ENCODE results near the gene PCNT.
A peak's percentile ranks its signal among the peaks of the same experiment; 100 is the strongest.

PCNT gene

GRCh38 chr21:46363698-46364097 is 39.7 kb downstream of the PCNT start:
- no peak overlapping the region for H4K91ac ChIP-seq (ENCODE audit: low read depth, low read length, poor library complexity)
- H2BK120ac ChIP-seq (ENCODE audit: low read depth, low read length), result no peak overlapping the region
- H3K36me3 ChIP-seq (replicated peaks in 1 of 2; ENCODE audit: control insufficient read depth in 2 of 2, insufficient read depth in 2 of 2, low read length in 2 of 2), result peaks cover 36 to 84% of the 10 kb centered on the region in 2 donors
- no peak overlapping the region for H3K4me2 ChIP-seq (ENCODE audit: insufficient read depth, low read length, poor library complexity, severe bottlenecking)
- no peak overlapping the region for H2AK5ac ChIP-seq (ENCODE audit: low read depth, low read length)
- no peak for DNase-seq (ENCODE audit: low spot score)
- H3K23ac ChIP-seq (ENCODE audit: low read depth, low read length, poor library complexity), result no peak overlapping the region
- no peak overlapping the region for H2BK5ac ChIP-seq (ENCODE audit: low read length)
- H2BK15ac ChIP-seq (ENCODE audit: low read length), result no peak overlapping the region
- H3K4me3 ChIP-seq (ENCODE audit: low read length in 2 of 2), result peak overlapping the region in 1 of 2 donors; percentile 49
- no peak overlapping the region for H2AFZ ChIP-seq (ENCODE audit: low read length)
- WGBS, 2 donors (ENCODE audit: extremely low coverage in 2 of 2, insufficient read length in 2 of 2, insufficient replicate concordance in 1 of 2), result no CpG with 5 or more reads among the region's 16 CpGs
- no peaks in the 10 kb centered on the region for H3K4me1 ChIP-seq (ENCODE audit: control insufficient read depth in 2 of 2, insufficient read depth in 1 of 2, low read depth in 1 of 2, low read length in 2 of 2)
- no peak overlapping the region for H3K18ac ChIP-seq (ENCODE audit: low read length)
- no peak overlapping the region for H4K8ac ChIP-seq (ENCODE audit: low read depth, low read length)
- H3K79me1 ChIP-seq (ENCODE audit: low read depth, low read length), result peaks cover 4% of the 10 kb centered on the region
- H3K4ac ChIP-seq (ENCODE audit: low read length), result no peak overlapping the region
- H3K27me3 ChIP-seq (ENCODE audit: control insufficient read depth in 3 of 3, insufficient read depth in 3 of 3, low read depth in 1 of 3, low read length in 3 of 3), result no peaks in the 10 kb centered on the region
- H3K27ac ChIP-seq (replicated peaks; ENCODE audit: low read length), result no peak overlapping the region
- no peak overlapping the region for H3K14ac ChIP-seq (ENCODE audit: low read length)
- peaks cover 2 to 5% of the 10 kb centered on the region in 2 donors for H3K9me3 ChIP-seq (replicated peaks in 1 of 2; ENCODE audit: control insufficient read depth in 2 of 2, insufficient read depth in 1 of 2, low read depth in 1 of 2, low read length in 2 of 2)
- no peak overlapping the region for H2BK12ac ChIP-seq (ENCODE audit: low read length)
- H3K9ac ChIP-seq (ENCODE audit: low read depth, low read length, poor library complexity), result no peak overlapping the region

DNA sequence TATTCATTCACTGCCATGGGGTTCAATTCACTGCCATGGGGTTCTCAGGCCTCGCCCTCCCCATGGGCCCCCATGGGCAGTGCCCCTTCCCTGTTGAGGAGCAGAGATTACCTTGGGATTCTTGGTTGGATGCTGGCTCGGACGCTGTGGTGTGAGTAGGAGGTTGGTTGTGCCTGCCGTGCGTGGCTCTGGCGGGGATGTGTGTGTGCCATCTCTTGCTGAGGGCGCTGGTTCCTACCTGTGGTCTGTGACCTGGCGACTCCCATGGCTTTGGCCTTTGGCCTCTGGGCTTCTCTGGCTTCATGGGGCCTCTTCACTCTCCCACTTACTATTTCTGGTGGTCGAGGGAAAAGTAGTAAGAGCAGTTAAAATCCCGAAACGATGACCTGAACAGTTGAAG is 42.1 kb downstream of the PCNT start:
- Histone ChIP-seq H3K36me3 (replicated peaks in 1 of 2; ENCODE audit: control insufficient read depth in 2 of 2, insufficient read depth in 2 of 2, low read length in 2 of 2) (peaks cover 36 to 85% of the 10 kb centered on the region in 2 donors), H2AFZ (ENCODE audit: low read length) (no peak overlapping the region), H3K14ac (ENCODE audit: low read length) (no peak overlapping the region), H3K23ac (ENCODE audit: low read depth, low read length, poor library complexity) (no peak overlapping the region), H4K8ac (ENCODE audit: low read depth, low read length) (no peak overlapping the region), H3K9me3 (replicated peaks in 1 of 2; ENCODE audit: control insufficient read depth in 2 of 2, insufficient read depth in 1 of 2, low read depth in 1 of 2, low read length in 2 of 2) (peaks cover 2 to 5% of the 10 kb centered on the region in 2 donors), H3K27ac (replicated peaks; ENCODE audit: low read length) (no peak overlapping the region), H3K4ac (ENCODE audit: low read length) (no peak overlapping the region), H3K9ac (ENCODE audit: low read depth, low read length, poor library complexity) (no peak overlapping the region), H4K91ac (ENCODE audit: low read depth, low read length, poor library complexity) (no peak overlapping the region), H2BK12ac (ENCODE audit: low read length) (no peak overlapping the region), H3K4me1 (ENCODE audit: control insufficient read depth in 2 of 2, insufficient read depth in 1 of 2, low read depth in 1 of 2, low read length in 2 of 2) (no peaks in the 10 kb centered on the region), H3K79me1 (ENCODE audit: low read depth, low read length) (peaks cover 5% of the 10 kb centered on the region), H3K27me3 (ENCODE audit: control insufficient read depth in 3 of 3, insufficient read depth in 3 of 3, low read depth in 1 of 3, low read length in 3 of 3) (no peaks in the 10 kb centered on the region), H2BK15ac (ENCODE audit: low read length) (no peak overlapping the region), H2BK120ac (ENCODE audit: low read depth, low read length) (no peak overlapping the region), H3K4me2 (ENCODE audit: insufficient read depth, low read length, poor library complexity, severe bottlenecking) (no peak overlapping the region), H2AK5ac (ENCODE audit: low read depth, low read length) (no peak overlapping the region), H3K18ac (ENCODE audit: low read length) (no peak overlapping the region), H3K4me3 (ENCODE audit: low read length in 2 of 2) (no peak overlapping the region), H2BK5ac (ENCODE audit: low read length) (no peak overlapping the region)
- DNase-seq (ENCODE audit: low spot score), result no peak
- no CpG with 5 or more reads among the region's 11 CpGs for WGBS, 2 donors (ENCODE audit: extremely low coverage in 2 of 2, insufficient read length in 2 of 2, insufficient replicate concordance in 1 of 2)

GRCh38 chr21:46366561-46366960 is 42.6 kb downstream of the PCNT start:
- H3K4me3 ChIP-seq (ENCODE audit: low read length in 2 of 2), result no peak overlapping the region
- no peak overlapping the region for H4K91ac ChIP-seq (ENCODE audit: low read depth, low read length, poor library complexity)
- H3K23ac ChIP-seq (ENCODE audit: low read depth, low read length, poor library complexity), result no peak overlapping the region
- H4K8ac ChIP-seq (ENCODE audit: low read depth, low read length), result no peak overlapping the region
- peaks cover 2 to 5% of the 10 kb centered on the region in 2 donors for H3K9me3 ChIP-seq (replicated peaks in 1 of 2; ENCODE audit: control insufficient read depth in 2 of 2, insufficient read depth in 1 of 2, low read depth in 1 of 2, low read length in 2 of 2)
- no peak overlapping the region for H3K14ac ChIP-seq (ENCODE audit: low read length)
- H3K4me1 ChIP-seq (ENCODE audit: control insufficient read depth in 2 of 2, insufficient read depth in 1 of 2, low read depth in 1 of 2, low read length in 2 of 2), result no peaks in the 10 kb centered on the region
- H3K79me1 ChIP-seq (ENCODE audit: low read depth, low read length), result peaks cover 7% of the 10 kb centered on the region
- H3K9ac ChIP-seq (ENCODE audit: low read depth, low read length, poor library complexity), result no peak overlapping the region
- H2BK15ac ChIP-seq (ENCODE audit: low read length), result no peak overlapping the region
- H3K36me3 ChIP-seq (replicated peaks in 1 of 2; ENCODE audit: control insufficient read depth in 2 of 2, insufficient read depth in 2 of 2, low read length in 2 of 2), result peaks cover 36 to 83% of the 10 kb centered on the region in 2 donors
- no peak overlapping the region for H2AFZ ChIP-seq (ENCODE audit: low read length)
- H2AK5ac ChIP-seq (ENCODE audit: low read depth, low read length), result no peak overlapping the region
- no peak overlapping the region for H2BK5ac ChIP-seq (ENCODE audit: low read length)
- H3K27me3 ChIP-seq (ENCODE audit: control insufficient read depth in 3 of 3, insufficient read depth in 3 of 3, low read depth in 1 of 3, low read length in 3 of 3), result no peaks in the 10 kb centered on the region
- H2BK120ac ChIP-seq (ENCODE audit: low read depth, low read length), result no peak overlapping the region
- no peak overlapping the region for H3K4me2 ChIP-seq (ENCODE audit: insufficient read depth, low read length, poor library complexity, severe bottlenecking)
- H3K4ac ChIP-seq (ENCODE audit: low read length), result no peak overlapping the region
- H2BK12ac ChIP-seq (ENCODE audit: low read length), result no peak overlapping the region
- no peak overlapping the region for H3K18ac ChIP-seq (ENCODE audit: low read length)
- DNase-seq (ENCODE audit: low spot score), result no peak
- no peak overlapping the region for H3K27ac ChIP-seq (replicated peaks; ENCODE audit: low read length)
- no CpG with 5 or more reads among the region's 19 CpGs for WGBS, 2 donors (ENCODE audit: extremely low coverage in 2 of 2, insufficient read length in 2 of 2, insufficient replicate concordance in 1 of 2)

GRCh38 chr21:46366966-46367365 is 43.0 kb downstream of the PCNT start:
- H3K27me3 ChIP-seq (ENCODE audit: control insufficient read depth in 3 of 3, insufficient read depth in 3 of 3, low read depth in 1 of 3, low read length in 3 of 3), result no peaks in the 10 kb centered on the region
- H3K4me3 ChIP-seq (ENCODE audit: low read length in 2 of 2), result no peak overlapping the region
- H2BK5ac ChIP-seq (ENCODE audit: low read length), result no peak overlapping the region
- H4K91ac ChIP-seq (ENCODE audit: low read depth, low read length, poor library complexity), result no peak overlapping the region
- H3K9ac ChIP-seq (ENCODE audit: low read depth, low read length, poor library complexity), result no peak overlapping the region
- H3K14ac ChIP-seq (ENCODE audit: low read length), result no peak overlapping the region
- H3K27ac ChIP-seq (replicated peaks; ENCODE audit: low read length), result no peak overlapping the region
- no peak overlapping the region for H3K4ac ChIP-seq (ENCODE audit: low read length)
- H3K36me3 ChIP-seq (replicated peaks in 1 of 2; ENCODE audit: control insufficient read depth in 2 of 2, insufficient read depth in 2 of 2, low read length in 2 of 2), result peaks cover 40 to 83% of the 10 kb centered on the region in 2 donors
- peaks cover 0 to 2% of the 10 kb centered on the region in 2 donors for H3K4me1 ChIP-seq (ENCODE audit: control insufficient read depth in 2 of 2, insufficient read depth in 1 of 2, low read depth in 1 of 2, low read length in 2 of 2)
- peaks cover 11% of the 10 kb centered on the region for H3K79me1 ChIP-seq (ENCODE audit: low read depth, low read length)
- H2BK12ac ChIP-seq (ENCODE audit: low read length), result no peak overlapping the region
- no peak overlapping the region for H2BK15ac ChIP-seq (ENCODE audit: low read length)
- H3K9me3 ChIP-seq (replicated peaks in 1 of 2; ENCODE audit: control insufficient read depth in 2 of 2, insufficient read depth in 1 of 2, low read depth in 1 of 2, low read length in 2 of 2), result peaks cover 5 to 6% of the 10 kb centered on the region in 2 donors
- H3K4me2 ChIP-seq (ENCODE audit: insufficient read depth, low read length, poor library complexity, severe bottlenecking), result no peak overlapping the region
- H2AFZ ChIP-seq (ENCODE audit: low read length), result no peak overlapping the region
- no peak overlapping the region for H3K23ac ChIP-seq (ENCODE audit: low read depth, low read length, poor library complexity)
- no peak overlapping the region for H2AK5ac ChIP-seq (ENCODE audit: low read depth, low read length)
- H3K18ac ChIP-seq (ENCODE audit: low read length), result no peak overlapping the region
- no peak overlapping the region for H4K8ac ChIP-seq (ENCODE audit: low read depth, low read length)
- H2BK120ac ChIP-seq (ENCODE audit: low read depth, low read length), result no peak overlapping the region
- whole genome bisulfite sequencing, 2 donors (ENCODE audit: extremely low coverage in 2 of 2, insufficient read length in 2 of 2, insufficient replicate concordance in 1 of 2), result no CpG with 5 or more reads among the region's 20 CpGs
- no peak for DNase-seq (ENCODE audit: low spot score)
